ENCODE data around the gene APH1B.

GRCh38 chr15:63357061-63357460 is 79.7 kb downstream of the APH1B start:
- no peak for TF ChIP-seq EP300 (IDR thresholded peaks at IDR 0.05; ENCODE audit: low read depth)
- TF ChIP-seq POLR2AphosphoS5 (IDR thresholded peaks at IDR 0.05) = no peak
- no peak for TF ChIP-seq POLR2A (IDR thresholded peaks at IDR 0.05)
- TF ChIP-seq CTCF (IDR thresholded peaks at IDR 0.05) = no peak

Data from transverse colon (tissue), 4 donors.